ENCODE results near the gene CSNK2B. TPM values are rescaled to one million over a fixed set of nuclear protein-coding genes. Genes with fewer than 3 reads are reported as not detected.

The CSNK2B gene
- polyA plus RNA-seq, 1 donor (not counting 4 experiments of a cell fraction or from before 2014, with no cell fraction given): 43.7 TPM

DNA sequence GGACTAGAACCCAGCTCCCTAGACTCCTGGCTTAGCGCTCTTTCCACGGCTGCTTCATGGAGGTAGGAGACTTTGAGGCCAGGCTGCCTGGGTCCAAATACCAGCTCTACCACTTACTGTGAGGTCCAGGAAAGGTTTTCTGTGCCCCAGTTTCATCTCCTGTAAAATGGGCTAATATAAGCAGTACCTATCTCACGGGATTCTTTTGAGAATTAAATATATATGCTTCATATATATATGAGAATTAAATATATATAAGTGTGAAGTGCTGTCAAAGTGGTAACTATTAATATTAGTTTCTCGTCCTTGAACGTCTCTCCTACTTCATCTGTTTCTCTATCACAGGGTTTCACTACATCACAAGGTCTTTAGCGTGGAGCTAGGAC lies 25.2 kb downstream of the CSNK2B start:
- Histone ChIP-seq H3K27me3 (ENCODE audit: control insufficient read depth, extremely low read depth, insufficient read depth, low read length) (no peaks in the 10 kb centered on the region), H2AFZ (ENCODE audit: control insufficient read depth, low read length) (no peak overlapping the region), H3K27ac (ENCODE audit: control insufficient read depth, insufficient read depth, low read length) (no peak overlapping the region), H3K4me2 (ENCODE audit: control insufficient read depth, extremely low read depth, insufficient read depth, low read depth, low read length) (no peak overlapping the region), H3K36me3 (ENCODE audit: control insufficient read depth in 2 of 2, extremely low read depth in 1 of 2, insufficient read depth in 2 of 2, low read length in 2 of 2) (peaks cover 22 to 46% of the 10 kb centered on the region in 2 experiments), H3K79me2 (ENCODE audit: control insufficient read depth, insufficient read depth, low read length) (no peaks in the 10 kb centered on the region), H3K9me1 (ENCODE audit: control insufficient read depth, extremely low read depth, insufficient read depth, low read length) (no peaks in the 10 kb centered on the region), H3K4me1 (ENCODE audit: control insufficient read depth, extremely low read depth, insufficient read depth, low read length) (no peaks in the 10 kb centered on the region), H3K9me3 (ENCODE audit: control insufficient read depth, low read depth, low read length) (no peaks in the 10 kb centered on the region), H4K20me1 (ENCODE audit: control insufficient read depth, extremely low read depth, insufficient read depth, low read length) (no peaks in the 10 kb centered on the region), H3K9ac (ENCODE audit: control insufficient read depth, extremely low read depth, insufficient read depth, low read length) (no peak overlapping the region), H3K4me3 (ENCODE audit: control insufficient read depth in 2 of 3, extremely low read depth in 1 of 3, insufficient read depth in 2 of 3, low read depth in 1 of 3, low read length in 3 of 3) (no peak overlapping the region)
- DNase-seq (ENCODE audit: low read depth, low spot score): no peak
- FAIRE-seq: no peak
- TF ChIP-seq, protein P1, sequence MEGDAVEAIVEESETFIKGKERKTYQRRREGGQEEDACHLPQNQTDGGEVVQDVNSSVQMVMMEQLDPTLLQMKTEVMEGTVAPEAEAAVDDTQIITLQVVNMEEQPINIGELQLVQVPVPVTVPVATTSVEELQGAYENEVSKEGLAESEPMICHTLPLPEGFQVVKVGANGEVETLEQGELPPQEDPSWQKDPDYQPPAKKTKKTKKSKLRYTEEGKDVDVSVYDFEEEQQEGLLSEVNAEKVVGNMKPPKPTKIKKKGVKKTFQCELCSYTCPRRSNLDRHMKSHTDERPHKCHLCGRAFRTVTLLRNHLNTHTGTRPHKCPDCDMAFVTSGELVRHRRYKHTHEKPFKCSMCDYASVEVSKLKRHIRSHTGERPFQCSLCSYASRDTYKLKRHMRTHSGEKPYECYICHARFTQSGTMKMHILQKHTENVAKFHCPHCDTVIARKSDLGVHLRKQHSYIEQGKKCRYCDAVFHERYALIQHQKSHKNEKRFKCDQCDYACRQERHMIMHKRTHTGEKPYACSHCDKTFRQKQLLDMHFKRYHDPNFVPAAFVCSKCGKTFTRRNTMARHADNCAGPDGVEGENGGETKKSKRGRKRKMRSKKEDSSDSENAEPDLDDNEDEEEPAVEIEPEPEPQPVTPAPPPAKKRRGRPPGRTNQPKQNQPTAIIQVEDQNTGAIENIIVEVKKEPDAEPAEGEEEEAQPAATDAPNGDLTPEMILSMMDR (optimal IDR thresholded peaks at IDR 0.05 in 1 of 3, IDR thresholded peaks at IDR 0.05 in 1 of 3, conservative IDR thresholded peaks at IDR 0.05 in 1 of 3; ENCODE audit: extremely low read depth in 1 of 3, insufficient read depth in 2 of 3, low read length in 3 of 3): no peak
- TF ChIP-seq EZH2 (IDR thresholded peaks at IDR 0.05; ENCODE audit: low read length): no peak
- dilution Hi-C loops (cut with MboI; ENCODE audit: extremely low pct_ligation_motif_present, low sequenced_read_pairs): no loop called here

DNA sequence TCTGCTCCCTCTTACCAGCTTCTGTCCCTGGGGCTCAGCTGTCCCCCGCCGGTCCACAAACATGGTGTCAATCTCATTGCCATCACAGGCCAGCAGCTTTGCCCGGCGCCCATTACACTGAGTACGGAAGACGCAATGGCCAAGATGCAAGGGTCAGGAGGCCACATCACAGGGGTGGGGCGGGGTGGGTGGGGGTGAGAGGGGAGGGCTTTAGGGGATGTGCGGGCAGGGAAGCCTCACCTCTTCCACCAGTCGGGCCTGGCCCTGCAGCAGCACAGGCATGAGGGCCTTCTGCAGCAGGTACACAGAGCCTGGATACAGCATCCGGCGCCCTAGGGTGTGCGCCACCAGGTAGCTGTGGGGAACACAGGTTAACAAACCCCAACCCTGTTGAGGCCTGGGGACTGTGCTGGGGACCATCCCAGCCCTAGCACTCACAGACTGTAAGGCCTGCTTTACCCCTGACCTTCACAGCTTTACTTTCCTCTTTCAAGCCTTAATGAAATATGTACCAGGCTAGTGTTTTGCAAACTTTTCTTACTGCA lies 25.8 kb downstream of the CSNK2B start:
- Histone ChIP-seq H3K9ac (ENCODE audit: control insufficient read depth, extremely low read depth, insufficient read depth, low read length) (no peak overlapping the region), H3K27ac (ENCODE audit: control insufficient read depth, insufficient read depth, low read length) (no peak overlapping the region), H3K4me2 (ENCODE audit: control insufficient read depth, extremely low read depth, insufficient read depth, low read depth, low read length) (no peak overlapping the region), H3K4me1 (ENCODE audit: control insufficient read depth, extremely low read depth, insufficient read depth, low read length) (no peaks in the 10 kb centered on the region), H3K4me3 (ENCODE audit: control insufficient read depth in 2 of 3, extremely low read depth in 1 of 3, insufficient read depth in 2 of 3, low read depth in 1 of 3, low read length in 3 of 3) (no peak overlapping the region), H2AFZ (ENCODE audit: control insufficient read depth, low read length) (no peak overlapping the region), H3K79me2 (ENCODE audit: control insufficient read depth, insufficient read depth, low read length) (no peaks in the 10 kb centered on the region), H3K9me1 (ENCODE audit: control insufficient read depth, extremely low read depth, insufficient read depth, low read length) (no peaks in the 10 kb centered on the region), H3K27me3 (ENCODE audit: control insufficient read depth, extremely low read depth, insufficient read depth, low read length) (no peaks in the 10 kb centered on the region), H4K20me1 (ENCODE audit: control insufficient read depth, extremely low read depth, insufficient read depth, low read length) (no peaks in the 10 kb centered on the region), H3K9me3 (ENCODE audit: control insufficient read depth, low read depth, low read length) (no peaks in the 10 kb centered on the region), H3K36me3 (ENCODE audit: control insufficient read depth in 2 of 2, extremely low read depth in 1 of 2, insufficient read depth in 2 of 2, low read length in 2 of 2) (peaks cover 22 to 41% of the 10 kb centered on the region in 2 experiments)
- TF ChIP-seq, protein P1 (optimal IDR thresholded peaks at IDR 0.05 in 1 of 3, IDR thresholded peaks at IDR 0.05 in 1 of 3, conservative IDR thresholded peaks at IDR 0.05 in 1 of 3; ENCODE audit: extremely low read depth in 1 of 3, insufficient read depth in 2 of 3, low read length in 3 of 3): no peak
- TF ChIP-seq EZH2 (IDR thresholded peaks at IDR 0.05; ENCODE audit: low read length): no peak
- dilution Hi-C loops (cut with MboI; ENCODE audit: extremely low pct_ligation_motif_present, low sequenced_read_pairs): no loop called here
- DNase-seq (ENCODE audit: low read depth, low spot score) (no peak), FAIRE-seq (no peak)

All from keratinocyte (primary cell).